Measurements from ENCODE around the gene MAML1.

The MAML1 gene

GRCh38 chr5:179793468-179794139 lies 61.0 kb downstream of the MAML1 start, which contains the start of gene LTC4S:
Gene LTC4S (plus strand): TSS chr5:179793986. CDS start chr5:179794081, 95 bp downstream.
- DNase-seq = no peak

- DNase-seq = no peak
Observed at GRCh38 chr5:179794171-179794570, 61.5 kb downstream of the MAML1 start.

- no peak for DNase-seq
Observed at GRCh38 chr5:179794575-179794974, 62.0 kb downstream of the MAML1 start.

GRCh38 chr5:179795049-179795862 lies 62.6 kb downstream of the MAML1 start:
- peak; percentile 80 for DNase-seq

- DNase-seq = peak; percentile 93
Observed at GRCh38 chr5:179795863-179796833, 63.5 kb downstream of the MAML1 start.

- DNase-seq = no peak
Observed at GRCh38 chr5:179796877-179797608, 64.4 kb downstream of the MAML1 start.

- no peak for DNase-seq
Observed at GRCh38 chr5:179797741-179798140, 65.1 kb downstream of the MAML1 start.

- DNase-seq = no peak
Observed at GRCh38 chr5:179798144-179798770, 65.6 kb downstream of the MAML1 start.

GRCh38 chr5:179798771-179799643 lies 66.4 kb downstream of the MAML1 start:
- no peak for DNase-seq

- no peak for DNase-seq
Observed at GRCh38 chr5:179799644-179799973, 67.0 kb downstream of the MAML1 start.

- no peak for DNase-seq
Observed at GRCh38 chr5:179800071-179800695, 67.6 kb downstream of the MAML1 start.

GRCh38 chr5:179800696-179801201 lies 68.1 kb downstream of the MAML1 start:
- no peak for DNase-seq

GRCh38 chr5:179801304-179802206 lies 68.9 kb downstream of the MAML1 start:
- DNase-seq = peak; percentile 56

GRCh38 chr5:179802207-179802883 lies 69.7 kb downstream of the MAML1 start:
- DNase-seq = no peak

- no peak for DNase-seq
Observed at GRCh38 chr5:179802950-179803562, 70.4 kb downstream of the MAML1 start.

GRCh38 chr5:179803651-179804554 lies 71.3 kb downstream of the MAML1 start:
- DNase-seq = no peak
